Fibroblast of pulmonary artery (primary cell): ENCODE results near the gene CASP9.
A peak's percentile ranks its signal among the peaks of the same experiment; 100 is the strongest.

Experiments
- DNase-seq: peaks from one replicate; pipeline ENCODE4 v3.0.0-alpha.2; 2010; ENCODE audit warnings: low read depth
- H3K4me3 ChIP-seq: replicated peaks from 2 replicates; pipeline ENCODE4 v1.5.1; 2011; ENCODE audit warnings: low read depth, mild to moderate bottlenecking, control low read depth, low read length, moderate library complexity
- CTCF ChIP-seq: IDR thresholded peaks from 2 replicates; pipeline ENCODE4 v1.5.1; 2011; ENCODE audit warnings: mild to moderate bottlenecking, control low read depth, low read length, inconsistent platforms; ENCODE audit errors: missing control alignments

CASP9 gene

GRCh38 chr1:15524021-15524282 is at the start of gene CASP9:
TSS of gene CASP9 (minus strand) at chr1:15524215. CDS start at chr1:15524200, 15 bp downstream.
- no peak for TF ChIP-seq CTCF

GRCh38 chr1:15573477-15573876 is 49.5 kb upstream of the CASP9 start:
- peak; percentile 41 for DNase-seq
- no peak overlapping the region for H3K4me3 ChIP-seq
- no peak for TF ChIP-seq CTCF

More at GRCh38 chr1:15524021-15524282, at the start of gene CASP9:
- peak within 1 kb of the TSS; percentile 92 for H3K4me3 ChIP-seq
- no peak for DNase-seq

GRCh38 chr1:15571266-15571665 is 47.3 kb upstream of the CASP9 start:
- no peak for DNase-seq

GRCh38 chr1:15570861-15571260 is 46.8 kb upstream of the CASP9 start:
- no peak for TF ChIP-seq CTCF
- DNase-seq = no peak
- H3K4me3 ChIP-seq = no peak overlapping the region

More at GRCh38 chr1:15571266-15571665, 47.3 kb upstream of the CASP9 start:
- TF ChIP-seq CTCF = no peak
- no peak overlapping the region for H3K4me3 ChIP-seq

GRCh38 chr1:15568387-15569073 is 44.5 kb upstream of the CASP9 start:
- TF ChIP-seq CTCF = no peak
- no peak for DNase-seq
- no peak overlapping the region for H3K4me3 ChIP-seq

- TF ChIP-seq CTCF = no peak
- H3K4me3 ChIP-seq = no peak overlapping the region
- DNase-seq = no peak
Measured at GRCh38 chr1:15559189-15559810, 35.3 kb upstream of the CASP9 start.

GRCh38 chr1:15558516-15558915 is 34.5 kb upstream of the CASP9 start:
- no peak for DNase-seq
- no peak overlapping the region for H3K4me3 ChIP-seq
- no peak for TF ChIP-seq CTCF
